K562 (cell line): ENCODE data around the gene CORO2A. TPM values are rescaled to one million over a fixed set of nuclear protein-coding genes. Genes with fewer than 3 reads are reported as not detected.
A peak's percentile ranks its signal among the peaks of the same experiment; 100 is the strongest.

Source experiments
- GABPA ChIP-seq: fragments of 200-800 bp; sonication (Bioruptor generic); conservative IDR thresholded peaks from 2 replicates; pipeline ENCODE4 v1.6.1; 2016; ENCODE audit warnings: low read depth, missing genetic modification characterization, missing compliant biosample characterization
- GABPB1 ChIP-seq: sonication (generic); formaldehyde crosslinking; IDR thresholded peaks from 2 replicates; pipeline ENCODE4 v1.8.0; 2022; ENCODE audit warnings: mild to moderate bottlenecking, missing genetic modification reagents
- NR2C2 ChIP-seq, 2 experiments: fragments of 200-800 bp in 1 of 2; sonication (Bioruptor generic) in 1 of 2; sonication (generic) in 1 of 2; formaldehyde crosslinking in 1 of 2; IDR thresholded peaks; 2 replicates each; pipeline versions ENCODE4 v1.6.1 to v1.8.0; 2016 to 2022; ENCODE audit warnings: mild to moderate bottlenecking in 1 of 2, missing compliant biosample characterization in 1 of 2, missing genetic modification characterization in 1 of 2, missing genetic modification reagents in 1 of 2
- RBM39 ChIP-seq: fragments of 200-400 bp; formaldehyde crosslinking; optimal IDR thresholded peaks from 2 replicates; pipeline ENCODE3; 2018; ENCODE audit warnings: low read depth, low read length
- RFX7 ChIP-seq: fragments of 250-450 bp; sonication (Bioruptor Pico); IDR thresholded peaks from 2 replicates; pipeline ENCODE4 v1.5.1; 2021; ENCODE audit warnings: mild to moderate bottlenecking
- RUNX1 ChIP-seq: sonication (generic); IDR thresholded peaks from 2 replicates; pipeline ENCODE4 v1.6.1; 2016; ENCODE audit warnings: antibody characterized with exemption, low read depth
- SMAD1 ChIP-seq: fragments of 150-350 bp; IDR thresholded peaks from 2 replicates; pipeline ENCODE4 v1.6.1; 2014; ENCODE audit warnings: low read length, low read depth; ENCODE audit not compliant: partially characterized antibody
- SRSF3 ChIP-seq: fragments of 200-400 bp; formaldehyde crosslinking; IDR thresholded peaks from 2 replicates; pipeline ENCODE4 v1.6.1; 2016; ENCODE audit warnings: mild to moderate bottlenecking, low read length, moderate library complexity; ENCODE audit not compliant: insufficient read depth
- STAG1 ChIP-seq: sonication (generic); formaldehyde crosslinking; IDR thresholded peaks from 2 replicates; pipeline ENCODE4 v1.5.0; 2020; ENCODE audit warnings: missing genetic modification reagents, borderline replicate concordance
- XRCC3 ChIP-seq: fragments of 450-650 bp; IDR thresholded peaks from 2 replicates; pipeline ENCODE4 v1.6.1; 2017; ENCODE audit warnings: mild to moderate bottlenecking, moderate library complexity
- ZBTB17 ChIP-seq: fragments of 450-650 bp; formaldehyde crosslinking; IDR thresholded peaks from 2 replicates; pipeline ENCODE4 v1.4.0; 2020; ENCODE audit warnings: mild to moderate bottlenecking
- ZSCAN29 ChIP-seq: fragments of 450-650 bp; IDR thresholded peaks from 2 replicates; pipeline ENCODE4 v1.6.1; 2017
- ZZZ3 ChIP-seq: fragments of 450-650 bp; IDR thresholded peaks from 2 replicates; pipeline ENCODE4 v1.6.1; 2016; ENCODE audit warnings: antibody characterized with exemption, mild to moderate bottlenecking, moderate library complexity
- polyA plus RNA-seq, 8 experiments: library from polyadenylated mRNA; depleted of rRNA in 4 of 8; stranded (reverse) in 5 of 8; unstranded in 3 of 8; fragments of >200 nt; fragmentation: Nextera tagmentation in 2 of 8; fragmentation: Illumina TruSeq in 1 of 8; extraction: Ambion mirVana in 2 of 8; extraction: Trizol in 1 of 8; gene quantifications; 2 replicates each; pipeline versions ENCODE4 v1.2.1 to v1.2.3, GENCODE V29; 2011 to 2014; ENCODE audit warnings: inconsistent platforms in 1 of 8, missing spikeins in 1 of 8
- total RNA-seq, 7 experiments: library from RNA; depleted of rRNA in 6 of 7; stranded (reverse); fragments of >200 nt in 6 of 7; fragmentation: Illumina TruSeq in 2 of 7; extraction: Trizol in 2 of 7; gene quantifications; 2 replicates each; pipeline versions ENCODE4 v1.2.1 to v1.2.3, GENCODE V29; 2011 to 2021; ENCODE audit warnings: low replicate concordance in 1 of 7
- TF ChIP-seq, protein P1 (sequence below): fragments of 450-650 bp; formaldehyde crosslinking; IDR thresholded peaks from 2 replicates; pipeline ENCODE4 v1.4.0; 2020; ENCODE audit warnings: mild to moderate bottlenecking, moderate library complexity
- TF ChIP-seq, protein P2 (sequence below): fragments of 250-450 bp; sonication (Bioruptor Pico); IDR thresholded peaks from 2 replicates; pipeline ENCODE4 v1.5.0; 2021; ENCODE audit warnings: mild to moderate bottlenecking, moderate library complexity
- TF ChIP-seq, protein P3 (sequence below), 2 experiments: fragments of 450-650 bp; conservative IDR thresholded peaks; 2 replicates each; pipeline ENCODE4 v1.6.1; 2017; ENCODE audit warnings: mild to moderate bottlenecking in 2 of 2, moderate library complexity in 2 of 2
- TF ChIP-seq, protein P4 (sequence below), 3 experiments: fragments of 200-800 bp in 1 of 3; fragments of 250-450 bp in 1 of 3; fragments of 450-650 bp in 1 of 3; sonication (Bioruptor Pico) in 1 of 3; sonication (Bioruptor generic) in 1 of 3; formaldehyde crosslinking in 1 of 3; IDR thresholded peaks; 2 replicates each; pipeline versions ENCODE4 v1.6.1 to v1.8.0; 2016 to 2022; ENCODE audit warnings: mild to moderate bottlenecking in 2 of 3, missing genetic modification characterization in 2 of 3, missing compliant biosample characterization in 1 of 3, moderate library complexity in 1 of 3

Gene CORO2A
- total and polyA plus RNA-seq, 9 of the 15 experiments (the other 6 are each of a cell fraction or from before 2014, with no cell fraction given), result 9.5 to 26.6 (median 18.0) TPM

DNA sequence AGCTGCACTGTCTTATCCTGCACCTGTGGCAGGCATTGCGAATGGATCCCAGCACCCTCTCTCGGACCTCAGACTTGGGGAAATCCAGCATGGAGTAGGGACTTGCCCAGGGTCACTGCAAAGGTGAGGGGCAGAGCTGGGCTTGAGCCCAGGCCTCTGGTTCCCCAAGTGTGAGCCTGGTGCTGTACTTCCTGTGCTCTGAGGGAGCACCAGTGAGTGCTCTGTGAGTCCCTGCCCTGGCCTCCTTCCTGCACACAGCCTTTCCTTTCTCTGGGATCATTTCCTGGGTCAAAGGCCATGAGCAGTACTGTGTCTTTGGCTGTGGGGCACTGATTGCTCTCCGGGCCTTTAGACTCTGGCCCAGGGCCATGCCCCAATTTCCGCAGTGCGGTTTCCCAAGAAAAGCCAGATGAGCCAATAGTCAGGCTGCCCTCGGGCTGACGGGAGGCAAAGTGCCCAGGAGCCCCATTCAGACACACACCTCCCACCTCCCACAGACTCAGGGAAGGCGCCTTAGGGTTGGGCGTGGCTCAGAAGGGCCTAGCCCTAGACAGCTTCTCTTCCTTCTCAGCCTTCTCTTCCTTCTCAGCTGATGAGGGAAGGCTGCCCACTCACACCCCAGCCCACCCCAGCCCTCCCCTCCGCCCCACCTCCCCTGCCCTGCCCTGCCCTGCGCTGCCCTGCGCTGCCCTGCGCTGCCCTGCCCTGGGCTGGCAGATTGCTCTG is 50.1 kb downstream of the CORO2A start (continued):
- TF ChIP-seq RBM39 (no peak), RUNX1 (no peak), ZBTB17 (CRISPR knock-in tag) (peak; percentile 61; the same call in 1 of the 2 replicates), GABPB1 (CRISPR knock-in tag) (peak; percentile 41; the same call in 1 of the 2 replicates), XRCC3 (no peak), GABPA (tag) (peak; percentile 53), STAG1 (CRISPR knock-in tag) (no peak), ZSCAN29 (no peak), ZZZ3 (no peak), SMAD1 (no peak), RFX7 (CRISPR knock-in tag) (no peak), SRSF3 (no peak), NR2C2 (CRISPR knock-in tag; IDR thresholded peaks at IDR 0.05) (no peak), NR2C2 (tag; IDR thresholded peaks at IDR 0.05) (peak; percentile 80)
- TF ChIP-seq, protein P1, sequence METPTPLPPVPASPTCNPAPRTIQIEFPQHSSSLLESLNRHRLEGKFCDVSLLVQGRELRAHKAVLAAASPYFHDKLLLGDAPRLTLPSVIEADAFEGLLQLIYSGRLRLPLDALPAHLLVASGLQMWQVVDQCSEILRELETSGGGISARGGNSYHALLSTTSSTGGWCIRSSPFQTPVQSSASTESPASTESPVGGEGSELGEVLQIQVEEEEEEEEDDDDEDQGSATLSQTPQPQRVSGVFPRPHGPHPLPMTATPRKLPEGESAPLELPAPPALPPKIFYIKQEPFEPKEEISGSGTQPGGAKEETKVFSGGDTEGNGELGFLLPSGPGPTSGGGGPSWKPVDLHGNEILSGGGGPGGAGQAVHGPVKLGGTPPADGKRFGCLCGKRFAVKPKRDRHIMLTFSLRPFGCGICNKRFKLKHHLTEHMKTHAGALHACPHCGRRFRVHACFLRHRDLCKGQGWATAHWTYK, result no peak
- TF ChIP-seq, protein P2, sequence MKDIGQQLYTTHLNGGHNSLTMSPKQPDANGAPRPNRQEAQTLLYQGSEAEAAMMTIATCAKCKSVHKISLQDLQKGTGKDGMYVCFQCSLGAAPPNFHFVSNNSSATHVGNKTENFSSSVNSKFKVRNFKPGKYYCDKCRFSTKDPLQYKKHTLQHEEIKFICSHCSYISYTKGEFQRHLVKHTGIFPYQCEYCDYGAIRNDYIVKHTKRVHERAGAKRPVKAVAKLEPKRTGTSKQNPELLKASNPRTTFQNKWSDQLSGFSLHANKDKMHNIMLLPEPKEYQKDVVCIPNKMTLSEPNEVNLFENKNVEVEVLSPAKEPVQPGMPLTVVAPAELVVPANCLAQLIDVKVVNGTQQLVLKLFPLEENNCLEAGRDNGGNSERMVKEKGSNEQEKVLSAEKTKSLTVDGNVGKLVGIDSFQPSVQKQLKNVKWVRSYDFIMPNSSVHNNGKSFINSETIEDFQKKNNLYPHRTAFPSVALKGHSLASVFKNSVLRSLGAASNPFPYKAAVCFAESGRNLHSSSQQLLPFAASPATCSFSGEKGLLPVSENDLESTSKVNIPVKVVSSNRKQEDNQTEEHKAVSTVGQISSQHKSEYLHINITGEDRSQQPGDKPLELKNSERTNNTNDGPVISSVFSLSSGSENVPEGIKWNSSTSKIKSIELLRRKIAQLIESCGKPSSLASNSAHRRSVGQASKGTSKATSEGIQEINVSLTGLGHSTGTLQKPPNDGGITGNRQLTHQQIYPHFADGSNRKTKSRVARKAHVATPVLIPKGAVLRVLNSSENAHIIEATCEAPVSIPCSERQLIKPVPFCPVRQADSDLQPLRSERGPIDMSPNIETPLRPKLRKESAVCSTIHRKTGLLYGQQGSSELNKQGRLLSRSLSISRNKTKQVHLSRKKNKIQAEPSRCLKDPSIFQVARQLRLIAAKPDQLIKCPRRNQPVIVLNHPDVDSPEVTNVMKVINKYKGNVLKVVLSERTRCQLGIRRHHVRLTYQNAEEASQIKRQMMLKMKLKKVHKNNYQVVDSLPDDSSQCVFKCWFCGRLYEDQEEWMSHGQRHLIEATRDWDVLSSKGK, result no peak
- TF ChIP-seq, protein P3, sequence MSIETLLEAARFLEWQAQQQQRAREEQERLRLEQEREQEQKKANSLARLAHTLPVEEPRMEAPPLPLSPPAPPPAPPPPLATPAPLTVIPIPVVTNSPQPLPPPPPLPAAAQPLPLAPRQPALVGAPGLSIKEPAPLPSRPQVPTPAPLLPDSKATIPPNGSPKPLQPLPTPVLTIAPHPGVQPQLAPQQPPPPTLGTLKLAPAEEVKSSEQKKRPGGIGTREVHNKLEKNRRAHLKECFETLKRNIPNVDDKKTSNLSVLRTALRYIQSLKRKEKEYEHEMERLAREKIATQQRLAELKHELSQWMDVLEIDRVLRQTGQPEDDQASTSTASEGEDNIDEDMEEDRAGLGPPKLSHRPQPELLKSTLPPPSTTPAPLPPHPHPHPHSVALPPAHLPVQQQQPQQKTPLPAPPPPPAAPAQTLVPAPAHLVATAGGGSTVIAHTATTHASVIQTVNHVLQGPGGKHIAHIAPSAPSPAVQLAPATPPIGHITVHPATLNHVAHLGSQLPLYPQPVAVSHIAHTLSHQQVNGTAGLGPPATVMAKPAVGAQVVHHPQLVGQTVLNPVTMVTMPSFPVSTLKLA (conservative IDR thresholded peaks at IDR 0.05), result no peak
- TF ChIP-seq, protein P4, sequence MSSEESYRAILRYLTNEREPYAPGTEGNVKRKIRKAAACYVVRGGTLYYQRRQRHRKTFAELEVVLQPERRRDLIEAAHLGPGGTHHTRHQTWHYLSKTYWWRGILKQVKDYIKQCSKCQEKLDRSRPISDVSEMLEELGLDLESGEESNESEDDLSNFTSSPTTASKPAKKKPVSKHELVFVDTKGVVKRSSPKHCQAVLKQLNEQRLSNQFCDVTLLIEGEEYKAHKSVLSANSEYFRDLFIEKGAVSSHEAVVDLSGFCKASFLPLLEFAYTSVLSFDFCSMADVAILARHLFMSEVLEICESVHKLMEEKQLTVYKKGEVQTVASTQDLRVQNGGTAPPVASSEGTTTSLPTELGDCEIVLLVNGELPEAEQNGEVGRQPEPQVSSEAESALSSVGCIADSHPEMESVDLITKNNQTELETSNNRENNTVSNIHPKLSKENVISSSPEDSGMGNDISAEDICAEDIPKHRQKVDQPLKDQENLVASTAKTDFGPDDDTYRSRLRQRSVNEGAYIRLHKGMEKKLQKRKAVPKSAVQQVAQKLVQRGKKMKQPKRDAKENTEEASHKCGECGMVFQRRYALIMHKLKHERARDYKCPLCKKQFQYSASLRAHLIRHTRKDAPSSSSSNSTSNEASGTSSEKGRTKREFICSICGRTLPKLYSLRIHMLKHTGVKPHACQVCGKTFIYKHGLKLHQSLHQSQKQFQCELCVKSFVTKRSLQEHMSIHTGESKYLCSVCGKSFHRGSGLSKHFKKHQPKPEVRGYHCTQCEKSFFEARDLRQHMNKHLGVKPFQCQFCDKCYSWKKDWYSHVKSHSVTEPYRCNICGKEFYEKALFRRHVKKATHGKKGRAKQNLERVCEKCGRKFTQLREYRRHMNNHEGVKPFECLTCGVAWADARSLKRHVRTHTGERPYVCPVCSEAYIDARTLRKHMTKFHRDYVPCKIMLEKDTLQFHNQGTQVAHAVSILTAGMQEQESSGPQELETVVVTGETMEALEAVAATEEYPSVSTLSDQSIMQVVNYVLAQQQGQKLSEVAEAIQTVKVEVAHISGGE (CRISPR knock-in tag; IDR thresholded peaks at IDR 0.05), result no peak
